ENCODE measurements around the gene CABCOCO1. TPM values are rescaled to one million over a fixed set of nuclear protein-coding genes. Genes with fewer than 3 reads are reported as not detected.
"Not testable (repeated sequence)": the region's sequence is repeated elsewhere in the genome, so short reads cannot be mapped to it uniquely, and the experiment has no call there.

The CABCOCO1 gene
- total RNA-seq, 1 donor from 2014 or later, result not detected

DNA sequence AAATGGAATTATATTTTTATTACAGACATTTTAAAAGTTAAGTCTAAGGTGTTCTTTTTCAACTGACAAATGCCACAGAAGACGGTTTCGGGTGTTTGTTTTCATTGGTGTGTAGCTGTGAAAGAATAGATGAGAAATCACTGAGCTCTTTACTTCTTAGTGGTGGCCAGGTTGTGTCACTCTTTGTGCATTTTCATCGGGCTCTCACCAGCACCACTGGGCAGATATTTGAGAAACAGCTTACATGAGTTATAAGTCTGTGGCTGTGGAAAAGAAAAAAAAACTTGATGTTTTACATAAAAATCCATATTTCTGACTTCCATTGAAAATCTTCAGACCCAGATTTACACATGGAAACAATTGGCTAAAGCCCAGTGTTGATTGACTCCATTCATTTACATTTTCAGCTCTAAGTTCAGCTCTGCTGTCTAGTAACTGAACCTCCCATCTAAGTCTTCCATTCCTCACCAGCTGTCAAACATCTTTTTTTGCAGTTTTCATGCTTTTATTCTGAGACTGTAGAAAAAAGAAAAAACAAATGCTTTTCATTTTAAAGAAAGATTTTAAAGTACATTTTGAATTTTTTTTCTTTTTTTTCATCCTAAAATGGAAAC is 22.3 kb downstream of the CABCOCO1 start:
- Histone ChIP-seq H3K36me3 (ENCODE audit: control insufficient read depth, insufficient read depth, low read length) (no peaks in the 10 kb centered on the region), H3K27me3 (ENCODE audit: control insufficient read depth, insufficient read depth, low read length) (no peaks in the 10 kb centered on the region), H3K4me3 (ENCODE audit: low read depth, low read length) (no peak overlapping the region)
- DNase-seq (ENCODE audit: low read depth), result no peak
- TF ChIP-seq, protein P1, sequence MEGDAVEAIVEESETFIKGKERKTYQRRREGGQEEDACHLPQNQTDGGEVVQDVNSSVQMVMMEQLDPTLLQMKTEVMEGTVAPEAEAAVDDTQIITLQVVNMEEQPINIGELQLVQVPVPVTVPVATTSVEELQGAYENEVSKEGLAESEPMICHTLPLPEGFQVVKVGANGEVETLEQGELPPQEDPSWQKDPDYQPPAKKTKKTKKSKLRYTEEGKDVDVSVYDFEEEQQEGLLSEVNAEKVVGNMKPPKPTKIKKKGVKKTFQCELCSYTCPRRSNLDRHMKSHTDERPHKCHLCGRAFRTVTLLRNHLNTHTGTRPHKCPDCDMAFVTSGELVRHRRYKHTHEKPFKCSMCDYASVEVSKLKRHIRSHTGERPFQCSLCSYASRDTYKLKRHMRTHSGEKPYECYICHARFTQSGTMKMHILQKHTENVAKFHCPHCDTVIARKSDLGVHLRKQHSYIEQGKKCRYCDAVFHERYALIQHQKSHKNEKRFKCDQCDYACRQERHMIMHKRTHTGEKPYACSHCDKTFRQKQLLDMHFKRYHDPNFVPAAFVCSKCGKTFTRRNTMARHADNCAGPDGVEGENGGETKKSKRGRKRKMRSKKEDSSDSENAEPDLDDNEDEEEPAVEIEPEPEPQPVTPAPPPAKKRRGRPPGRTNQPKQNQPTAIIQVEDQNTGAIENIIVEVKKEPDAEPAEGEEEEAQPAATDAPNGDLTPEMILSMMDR (IDR thresholded peaks at IDR 0.05; ENCODE audit: insufficient read depth, low read length, severe bottlenecking), result no peak
- no peak for FAIRE-seq

- TF ChIP-seq, protein P1 (IDR thresholded peaks at IDR 0.05; ENCODE audit: insufficient read depth, low read length, severe bottlenecking), result no peak
- Histone ChIP-seq H3K4me3 (ENCODE audit: low read depth, low read length) (no peak overlapping the region), H3K27me3 (ENCODE audit: control insufficient read depth, insufficient read depth, low read length) (no peaks in the 10 kb centered on the region), H3K36me3 (ENCODE audit: control insufficient read depth, insufficient read depth, low read length) (no peaks in the 10 kb centered on the region)
- DNase-seq (ENCODE audit: low read depth) (no peak), FAIRE-seq (no peak)
Measured at GRCh38 chr10:61688551-61689308, 26.0 kb downstream of the CABCOCO1 start.

GRCh38 chr10:61691667-61692066 is 28.9 kb downstream of the CABCOCO1 start:
- H3K27me3 ChIP-seq (ENCODE audit: control insufficient read depth, insufficient read depth, low read length); H3K4me3 ChIP-seq (ENCODE audit: low read depth, low read length); FAIRE-seq; H3K36me3 ChIP-seq (ENCODE audit: control insufficient read depth, insufficient read depth, low read length); DNase-seq (ENCODE audit: low read depth): not testable (repeated sequence)

DNA sequence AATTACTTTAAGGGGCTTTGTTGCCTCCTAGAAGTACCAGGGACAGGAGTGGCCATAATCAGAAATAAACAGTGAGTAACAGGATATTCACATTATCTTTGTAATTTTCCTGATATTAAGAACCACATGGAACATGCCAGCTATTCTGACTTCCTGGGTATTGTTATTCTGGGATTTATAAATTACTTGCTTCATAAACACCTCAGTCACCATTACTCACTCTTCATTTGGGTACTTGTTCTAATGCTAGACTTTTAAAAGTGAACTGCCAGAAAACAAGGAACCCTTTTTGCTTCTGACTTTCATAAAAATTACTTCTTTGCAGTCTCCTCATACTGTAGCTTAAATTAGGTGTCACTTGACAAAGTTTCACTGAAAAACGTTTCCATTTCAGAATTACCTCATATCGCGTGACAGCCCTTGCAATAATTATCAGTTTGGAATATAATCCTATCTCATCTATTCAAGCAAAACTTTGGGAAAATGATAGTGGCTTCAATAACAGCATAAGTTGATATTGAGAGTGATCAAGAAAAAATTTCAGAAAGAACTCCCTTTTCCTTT is 29.8 kb downstream of the CABCOCO1 start:
- Histone ChIP-seq H3K36me3 (ENCODE audit: control insufficient read depth, insufficient read depth, low read length) (no peaks in the 10 kb centered on the region), H3K4me3 (ENCODE audit: low read depth, low read length) (no peak overlapping the region), H3K27me3 (ENCODE audit: control insufficient read depth, insufficient read depth, low read length) (no peaks in the 10 kb centered on the region)
- TF ChIP-seq, protein P1 (IDR thresholded peaks at IDR 0.05; ENCODE audit: insufficient read depth, low read length, severe bottlenecking), result no peak
- DNase-seq (ENCODE audit: low read depth), result peak; percentile 54
- no peak for FAIRE-seq

- FAIRE-seq (no peak), DNase-seq (ENCODE audit: low read depth) (no peak)
- H3K27me3 ChIP-seq (ENCODE audit: control insufficient read depth, insufficient read depth, low read length), result no peaks in the 10 kb centered on the region
- H3K36me3 ChIP-seq (ENCODE audit: control insufficient read depth, insufficient read depth, low read length), result no peaks in the 10 kb centered on the region
- TF ChIP-seq, protein P1 (IDR thresholded peaks at IDR 0.05; ENCODE audit: insufficient read depth, low read length, severe bottlenecking), result no peak
- no peak overlapping the region for H3K4me3 ChIP-seq (ENCODE audit: low read depth, low read length)
Measured at GRCh38 chr10:61698968-61699655, 36.4 kb downstream of the CABCOCO1 start.

Data from bronchial epithelial cell (primary cell).